NCI-H1436 (cell line): ENCODE results near the gene NCK2.
A peak's percentile ranks its signal among the peaks of the same experiment; 100 is the strongest.
"Not testable (repeated sequence)": the region's sequence is repeated elsewhere in the genome, so short reads cannot be mapped to it uniquely, and the experiment has no call there.

Experiments used
- DNase-seq: peaks from one replicate; lab custom pipeline; 2025; lab: John Stamatoyannopoulos, UW

Gene NCK2

DNA sequence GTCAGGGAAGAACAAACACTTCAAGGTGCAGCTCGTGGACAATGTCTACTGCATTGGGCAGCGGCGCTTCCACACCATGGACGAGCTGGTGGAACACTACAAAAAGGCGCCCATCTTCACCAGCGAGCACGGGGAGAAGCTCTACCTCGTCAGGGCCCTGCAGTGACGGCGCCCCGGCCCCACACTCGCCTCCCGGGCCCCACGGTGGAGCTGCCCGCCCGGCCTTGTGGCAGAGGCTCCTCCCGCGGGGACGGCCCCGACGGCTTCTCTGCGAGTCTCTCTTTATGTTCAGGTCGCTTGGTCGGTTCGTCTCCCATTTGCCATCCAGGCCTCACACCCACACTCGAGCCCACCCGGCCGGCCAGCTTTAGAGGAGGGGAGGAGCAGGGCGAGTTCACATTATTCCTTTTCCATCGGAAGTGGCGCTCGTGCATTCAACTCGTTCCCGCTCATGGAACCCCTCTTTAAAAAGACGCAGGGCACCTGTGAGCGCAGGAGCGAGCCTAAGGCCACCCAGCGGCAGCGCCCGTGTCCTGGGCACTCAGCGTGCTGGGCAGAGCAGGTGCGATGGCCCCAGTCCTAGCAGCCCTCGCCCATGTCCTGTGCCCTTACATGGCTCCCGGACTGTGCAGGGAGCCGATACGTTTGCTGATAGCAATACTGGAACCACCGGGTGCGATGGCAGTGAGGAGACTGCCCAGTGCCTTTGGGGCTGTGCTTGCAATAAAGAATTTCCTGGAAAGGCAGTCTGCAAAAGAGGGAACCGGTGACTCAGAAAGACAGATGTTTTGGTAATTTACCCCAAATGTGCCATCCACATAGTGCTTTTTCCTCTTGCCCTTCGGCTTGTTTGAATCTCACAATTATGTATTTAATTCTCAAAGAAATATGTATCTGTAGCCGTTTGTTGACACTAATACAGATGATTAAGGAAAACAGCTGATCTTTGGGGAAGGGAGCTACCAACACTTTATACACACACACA lies 148.6 kb downstream of the NCK2 start:
- no peak for DNase-seq

DNA sequence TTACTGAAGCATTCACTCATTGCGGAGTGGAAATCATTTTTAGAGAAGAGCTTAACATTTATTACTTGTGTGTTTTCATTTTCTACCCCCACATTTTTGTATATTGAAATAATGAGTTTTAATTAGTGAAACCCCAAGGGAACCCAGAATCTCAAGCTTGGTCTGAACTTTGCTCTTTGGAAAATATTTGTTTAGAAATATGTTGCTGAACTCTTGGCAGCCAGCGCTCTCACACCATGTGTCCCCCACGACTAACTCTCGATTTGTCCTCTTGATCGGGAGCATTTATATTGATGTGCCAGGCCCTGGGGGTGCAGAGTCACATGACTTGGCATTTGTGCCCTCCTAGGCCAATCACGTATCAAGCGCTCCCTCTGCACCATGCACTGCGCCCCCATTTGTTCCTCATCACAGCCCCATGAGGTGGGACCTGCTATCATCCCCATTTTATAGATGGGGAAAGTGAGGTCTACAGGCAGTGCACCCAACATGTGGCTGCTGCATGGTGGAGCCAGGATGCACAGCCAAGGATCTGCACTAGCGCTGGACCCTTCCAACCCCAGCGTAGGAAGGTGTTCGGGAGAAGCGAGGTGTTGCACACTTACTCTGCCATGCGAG lies 149.7 kb downstream of the NCK2 start:
- no peak for DNase-seq

DNA sequence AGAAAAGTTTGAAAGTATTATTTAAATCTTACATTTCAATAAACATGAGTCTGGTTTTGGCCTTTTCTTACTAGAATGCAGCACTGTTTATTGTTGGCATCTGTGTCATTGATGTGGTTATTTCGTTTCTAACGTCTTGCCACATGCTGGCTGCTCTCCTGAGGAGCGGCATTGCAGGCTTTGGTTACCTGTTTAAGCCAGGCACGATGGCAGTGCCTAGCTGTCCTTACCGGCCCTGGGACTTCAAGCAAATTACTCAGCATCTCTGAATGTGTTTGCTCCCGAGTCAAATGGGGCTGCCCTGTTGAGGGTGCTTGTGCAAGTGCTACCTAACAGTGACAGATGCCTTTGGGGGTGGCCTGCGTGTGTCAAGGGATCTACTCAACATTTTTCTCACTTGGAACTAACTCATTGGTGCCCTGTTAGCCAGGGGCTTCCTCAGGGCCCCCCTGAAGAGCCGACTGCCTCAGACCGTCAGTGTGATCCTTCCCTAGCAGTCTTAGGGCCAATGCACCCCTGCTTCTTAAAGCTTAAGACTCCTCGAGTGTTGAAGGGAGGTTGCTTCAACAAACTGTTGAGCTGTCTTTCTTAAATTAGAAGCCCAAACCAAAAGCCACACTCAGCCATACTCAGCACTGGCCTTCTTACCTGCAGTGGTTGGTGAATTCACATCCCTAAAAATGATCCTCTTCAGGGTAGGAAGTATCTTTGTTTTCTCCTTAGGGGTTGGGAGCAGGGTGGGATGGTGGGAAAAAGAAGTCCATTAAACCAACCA lies 151.5 kb downstream of the NCK2 start:
- DNase-seq: no peak

DNA sequence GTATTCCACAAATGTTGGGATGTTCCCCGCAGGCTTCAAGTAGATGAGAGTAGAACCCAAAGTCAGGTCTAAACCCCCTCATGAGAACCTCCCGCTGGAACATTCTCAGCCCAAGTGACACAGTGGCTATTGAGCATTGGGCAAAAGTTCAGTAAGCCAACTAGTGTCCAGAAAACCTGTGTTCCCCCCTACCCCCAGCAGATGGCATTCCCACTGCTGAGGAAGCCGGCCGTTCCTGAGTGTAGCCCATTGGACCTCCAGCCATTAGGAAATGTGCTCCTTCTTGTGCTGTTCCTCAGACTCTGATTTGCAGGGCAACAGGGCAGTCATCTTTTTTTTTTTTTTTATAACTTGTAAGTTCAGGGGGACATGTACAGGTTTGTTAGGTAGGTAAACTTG lies 152.1 kb downstream of the NCK2 start:
- DNase-seq: no peak

DNA sequence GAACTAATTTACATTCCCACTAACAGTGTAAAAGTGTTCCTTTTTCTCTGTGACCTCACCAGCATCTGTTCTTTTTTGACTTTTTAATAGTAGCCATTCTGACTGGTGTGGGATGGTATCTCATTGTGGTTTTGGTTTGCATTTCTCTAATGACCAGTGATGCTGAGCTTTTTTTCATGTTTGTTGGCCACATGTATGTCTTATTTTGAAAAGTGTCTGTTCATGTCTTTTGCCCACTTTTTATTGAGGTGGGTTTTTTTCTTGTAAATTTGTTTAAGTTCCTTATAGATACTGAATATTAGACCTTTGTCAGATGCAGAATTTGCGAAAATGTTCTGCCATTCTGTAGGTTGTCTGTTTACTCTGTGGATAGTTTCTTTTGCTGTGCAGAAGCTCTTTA lies 153.0 kb downstream of the NCK2 start:
- not testable (repeated sequence) for DNase-seq

DNA sequence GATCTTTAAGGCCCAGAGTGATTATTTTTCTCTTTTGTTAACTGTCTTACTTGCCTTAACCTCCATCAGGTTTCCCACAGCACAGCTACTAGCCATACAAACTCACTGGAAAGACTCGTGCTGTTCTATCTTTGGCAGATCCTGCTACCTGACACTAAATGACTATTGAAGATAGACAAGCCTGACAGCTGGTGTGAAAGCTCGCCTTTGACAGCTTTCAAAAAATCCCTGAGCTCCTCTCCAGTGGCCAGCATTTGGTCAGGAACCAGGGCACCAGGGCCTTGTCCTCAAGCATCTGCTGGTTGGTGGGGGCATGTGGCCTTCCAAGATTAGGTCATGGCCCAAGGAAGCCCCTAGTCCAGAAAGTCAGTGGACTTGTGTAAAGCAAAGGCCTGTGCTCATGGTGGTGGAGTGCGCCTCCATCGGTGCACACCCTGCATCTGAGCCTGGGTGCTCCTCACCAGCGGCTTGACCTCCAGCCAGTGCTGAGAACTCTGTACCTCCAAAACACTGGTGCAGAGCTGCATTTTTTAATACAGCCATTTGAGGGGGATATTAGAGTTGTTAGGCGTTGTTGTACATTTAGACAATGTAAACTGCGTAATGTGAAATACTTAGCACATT lies 158.5 kb downstream of the NCK2 start:
- DNase-seq: no peak

DNA sequence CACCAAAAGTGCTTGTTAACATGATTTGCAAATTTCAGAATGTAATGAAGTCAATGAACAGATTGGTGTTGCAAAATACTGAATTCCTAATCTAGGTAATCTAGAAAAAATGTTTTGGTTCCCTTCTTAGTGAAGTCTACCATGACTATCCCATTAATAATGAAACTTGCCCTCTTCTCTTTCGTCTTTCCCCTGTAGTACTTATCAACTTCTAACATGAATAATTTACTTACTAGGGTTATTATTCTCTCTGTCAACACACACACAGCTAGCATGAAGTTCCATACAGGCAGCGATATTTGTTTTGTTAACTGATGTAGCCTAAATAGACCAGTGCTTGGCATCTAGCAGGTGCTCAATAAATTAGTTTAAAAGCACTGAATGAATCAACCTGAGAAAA lies 160.2 kb downstream of the NCK2 start:
- no peak for DNase-seq

DNA sequence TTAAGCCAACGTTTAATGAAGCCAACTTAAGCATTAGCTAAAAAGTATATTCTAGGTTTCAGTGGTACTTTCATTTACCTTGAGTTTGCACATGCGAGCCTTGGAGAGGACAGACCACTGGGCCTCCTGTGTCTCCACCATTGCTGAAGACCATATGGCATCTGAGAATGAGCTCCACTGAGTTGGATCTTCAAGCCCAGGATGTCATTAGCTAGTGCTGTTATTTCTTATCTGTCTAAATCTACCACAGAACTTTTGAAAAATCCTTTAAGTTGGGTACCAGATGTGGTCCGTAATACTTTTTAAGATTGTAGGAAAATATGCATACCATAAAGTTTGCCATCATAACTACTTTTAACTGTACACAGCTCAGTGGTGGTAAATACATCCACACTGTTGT lies 161.8 kb downstream of the NCK2 start:
- DNase-seq: no peak

DNA sequence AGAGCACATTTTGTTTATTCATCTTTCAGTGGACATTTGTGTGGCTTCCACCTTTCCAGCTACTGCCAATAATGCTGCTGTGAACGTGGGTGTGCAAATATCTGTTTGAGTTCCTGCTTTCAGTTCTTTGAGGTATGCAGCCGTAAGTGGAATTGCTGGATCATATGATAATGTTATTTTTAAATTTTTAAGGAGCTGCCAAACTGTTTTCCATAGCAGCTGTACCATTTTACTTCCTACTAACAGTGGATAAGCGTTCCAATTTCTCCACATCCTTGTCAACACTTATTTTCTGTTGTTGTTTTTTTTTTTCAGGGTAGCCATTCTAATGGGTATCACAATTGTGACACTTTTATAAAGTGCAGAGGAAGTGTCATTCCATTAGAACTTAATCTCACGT lies 162.5 kb downstream of the NCK2 start:
- no peak for DNase-seq

DNA sequence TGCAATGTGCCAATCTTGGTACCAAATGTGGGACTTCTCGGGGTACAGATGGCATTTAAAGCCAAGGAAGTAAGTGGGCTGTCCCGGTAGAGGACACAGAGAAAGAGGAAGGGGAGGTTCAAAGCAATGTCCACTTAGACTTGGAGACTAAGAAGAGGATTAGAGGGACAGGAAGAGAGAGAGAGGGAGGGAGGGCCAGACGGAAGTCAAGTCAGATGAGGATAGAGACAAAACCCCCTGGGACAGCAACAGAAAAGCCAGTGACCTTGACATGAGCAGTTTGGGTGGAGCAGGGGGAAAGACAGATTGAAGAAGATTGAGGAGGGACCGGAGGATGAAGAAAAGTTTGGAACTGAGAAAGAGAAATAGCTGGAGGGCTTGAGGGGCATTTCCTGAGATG lies 164.5 kb downstream of the NCK2 start:
- DNase-seq: no peak

DNA sequence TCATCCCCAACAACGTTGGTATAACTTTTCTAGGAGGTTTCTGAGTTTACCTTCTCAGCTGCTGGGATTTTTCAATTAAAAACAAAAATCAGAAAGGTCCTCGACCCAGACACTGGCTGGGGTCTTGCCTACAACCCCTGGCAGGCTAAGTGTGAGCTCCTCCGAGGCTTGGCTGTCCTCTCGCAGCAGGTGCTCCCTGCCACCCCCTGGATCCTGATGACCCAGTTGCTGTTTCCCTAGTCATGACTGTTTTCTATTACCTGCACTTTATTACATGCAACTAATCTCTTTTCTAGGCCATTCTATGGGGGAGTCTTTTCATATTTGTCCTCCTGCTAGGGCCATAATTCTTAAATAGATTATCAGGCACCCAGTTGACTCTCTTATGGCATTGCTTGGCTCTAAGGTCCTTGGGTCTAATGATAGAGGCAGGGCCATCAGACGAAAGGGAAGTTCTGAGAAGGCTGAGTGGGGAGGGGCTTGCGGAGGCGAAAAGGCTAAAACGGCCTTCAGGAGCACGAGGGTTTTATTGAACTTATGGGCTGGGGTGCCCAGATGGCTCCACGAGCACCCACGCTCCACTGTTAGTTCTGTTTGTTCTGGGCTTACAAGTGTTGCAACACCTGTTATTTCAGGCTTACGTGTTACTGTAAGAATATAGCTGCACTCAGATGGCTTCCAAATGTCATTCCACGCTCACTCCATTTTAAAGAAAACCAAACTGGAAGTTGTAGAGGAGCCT lies 166.0 kb downstream of the NCK2 start:
- no peak for DNase-seq

DNA sequence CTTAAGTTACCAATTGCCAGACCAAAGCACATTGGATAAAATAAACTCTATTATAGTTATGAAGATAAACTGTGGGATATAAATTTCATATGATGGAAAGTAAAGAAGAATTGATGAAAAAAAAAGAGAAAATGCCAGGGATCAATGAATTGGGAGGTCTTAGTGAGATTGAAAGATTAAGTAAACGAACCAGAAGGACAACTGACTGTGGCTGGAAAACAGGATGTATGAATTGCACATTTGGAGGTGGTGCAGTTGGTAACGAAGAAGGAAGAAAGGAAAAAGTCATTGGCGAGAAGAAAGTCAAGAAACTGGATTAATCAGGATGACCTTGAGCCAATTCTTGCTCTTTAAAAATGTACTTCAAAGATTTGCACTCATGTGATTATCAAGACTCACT lies 166.7 kb downstream of the NCK2 start:
- no peak for DNase-seq

DNA sequence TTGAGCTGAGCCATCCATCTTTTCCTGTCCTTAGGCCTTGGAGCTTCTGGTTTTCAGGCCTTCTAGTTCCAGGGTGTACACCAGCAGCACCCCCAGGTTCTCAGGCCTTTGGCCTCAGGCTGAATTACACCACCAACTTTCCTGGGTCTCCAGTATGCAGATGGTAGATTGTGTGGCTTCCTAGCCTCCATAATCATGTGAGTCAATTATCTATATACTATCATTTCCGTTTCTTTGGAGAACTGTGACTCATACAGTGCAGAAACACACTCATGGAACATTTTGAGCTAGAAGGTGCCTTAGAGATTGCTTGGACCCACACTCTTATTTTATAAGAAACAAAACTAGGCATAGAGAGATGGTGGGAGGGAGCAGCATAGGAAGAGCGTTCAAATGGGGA lies 167.4 kb downstream of the NCK2 start:
- DNase-seq: no peak

DNA sequence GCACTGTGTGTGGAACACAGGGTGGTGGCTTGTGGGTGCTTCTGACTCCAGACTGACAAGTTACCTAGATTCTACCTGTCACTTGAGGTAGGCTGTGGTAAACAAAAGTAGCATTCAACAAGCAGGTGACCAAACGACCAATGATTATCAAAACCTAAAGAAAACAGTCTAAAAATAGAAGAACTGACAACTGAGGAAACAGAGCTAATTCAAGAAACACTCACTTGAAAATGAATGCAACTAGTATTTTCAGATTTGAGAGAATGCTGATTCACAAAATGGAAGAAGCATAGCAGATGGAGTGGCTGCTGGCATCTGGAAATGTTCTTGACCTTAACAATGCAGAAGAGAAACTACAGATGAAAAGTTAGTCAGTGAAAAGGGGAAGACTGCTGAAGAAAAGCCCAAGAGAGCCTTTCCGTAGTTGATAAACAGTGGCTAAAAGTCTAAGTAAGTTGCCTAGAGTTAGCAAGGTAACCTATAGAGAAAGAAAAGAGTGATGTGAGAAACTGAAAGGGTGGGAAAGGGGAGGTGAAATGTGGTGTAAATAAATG lies 170.4 kb downstream of the NCK2 start:
- no peak for DNase-seq

DNA sequence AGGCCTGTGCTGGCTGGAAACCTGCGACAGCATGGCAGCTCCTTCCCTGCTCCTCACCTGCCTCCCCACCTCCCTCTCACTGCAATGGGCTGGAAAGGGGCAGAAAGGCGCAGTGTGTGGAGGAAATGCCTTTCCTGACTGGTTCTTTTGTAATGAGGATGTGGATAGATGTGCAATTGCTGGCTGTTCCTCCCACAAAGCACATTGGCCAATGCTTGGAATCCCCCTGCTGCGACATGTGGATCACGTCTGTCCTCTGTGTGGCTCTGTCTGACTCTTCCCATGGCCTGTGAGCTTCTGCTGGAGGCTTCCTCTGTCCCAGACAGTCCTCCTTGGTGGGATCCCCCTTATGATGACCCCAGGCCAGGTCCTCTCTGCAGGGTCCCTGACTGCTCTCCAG lies 172.5 kb downstream of the NCK2 start:
- DNase-seq: no peak

DNA sequence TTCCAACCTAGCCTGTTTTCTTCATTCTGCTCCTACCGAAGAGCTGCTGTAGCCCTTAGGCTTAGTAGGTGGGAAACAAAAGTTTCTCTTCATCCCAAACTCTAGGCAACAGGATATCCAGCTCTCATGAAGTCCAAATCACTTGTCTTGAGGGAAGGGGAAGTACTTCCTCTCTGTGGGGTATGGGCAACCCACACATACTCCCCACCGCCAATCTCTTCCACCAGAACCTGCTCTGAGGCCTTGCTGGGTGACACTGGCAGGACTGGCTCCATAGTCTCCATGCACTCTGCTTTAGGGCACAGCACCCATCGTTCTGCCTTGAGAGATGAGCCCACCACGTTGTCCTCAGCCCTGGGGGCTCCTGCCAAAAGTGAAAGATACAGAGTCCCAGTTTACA lies 173.0 kb downstream of the NCK2 start:
- no peak for DNase-seq

DNA sequence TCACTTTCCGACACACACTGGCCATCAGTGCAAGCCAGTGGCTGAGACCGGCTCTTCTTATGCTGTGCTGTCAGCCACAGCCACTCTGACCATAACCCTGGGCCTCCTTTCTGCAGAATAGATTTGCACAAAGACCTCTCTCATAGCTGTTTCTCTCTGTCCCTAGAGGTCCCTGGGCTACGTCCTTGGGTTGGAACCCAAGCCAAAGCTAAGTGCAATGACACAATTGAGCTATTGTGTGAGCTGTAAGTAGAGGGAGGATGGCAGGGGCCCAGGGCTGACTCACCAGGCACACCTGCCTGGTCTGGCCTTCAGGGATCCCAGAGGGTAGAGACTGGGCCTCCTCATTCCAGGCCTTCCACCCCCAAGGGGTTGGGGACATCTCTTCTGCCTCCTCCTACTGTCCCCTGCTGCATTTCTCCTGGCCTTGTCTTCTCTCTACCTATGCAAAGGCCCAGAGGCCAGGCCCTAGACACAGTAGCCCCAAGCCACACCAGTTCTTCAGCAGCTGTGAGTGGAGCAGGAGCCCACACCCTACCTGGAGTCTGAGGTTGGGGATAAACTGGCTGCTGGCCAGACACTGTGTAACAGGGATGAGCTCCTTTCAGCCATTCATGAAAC lies 174.6 kb downstream of the NCK2 start:
- DNase-seq: peak; percentile 18

DNA sequence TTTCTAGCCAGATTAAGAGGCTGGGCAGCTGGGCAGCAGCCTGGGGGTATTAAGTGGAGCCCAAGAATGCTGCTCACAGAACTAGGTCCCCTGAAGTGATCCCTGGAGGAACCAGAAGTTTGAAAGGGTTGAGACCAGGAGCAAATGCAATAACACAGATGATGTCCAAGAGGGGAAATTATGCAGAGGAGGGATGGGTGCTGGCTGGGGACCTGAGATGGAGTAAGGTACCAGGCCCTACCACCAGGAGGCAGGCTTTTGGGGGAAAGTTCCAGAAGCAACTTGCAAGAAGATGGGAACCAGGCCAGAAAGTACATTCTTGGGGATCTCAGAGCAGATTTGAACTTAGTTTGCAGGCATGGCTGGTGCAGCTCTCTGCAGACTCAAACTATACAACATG lies 175.1 kb downstream of the NCK2 start:
- no peak for DNase-seq

DNA sequence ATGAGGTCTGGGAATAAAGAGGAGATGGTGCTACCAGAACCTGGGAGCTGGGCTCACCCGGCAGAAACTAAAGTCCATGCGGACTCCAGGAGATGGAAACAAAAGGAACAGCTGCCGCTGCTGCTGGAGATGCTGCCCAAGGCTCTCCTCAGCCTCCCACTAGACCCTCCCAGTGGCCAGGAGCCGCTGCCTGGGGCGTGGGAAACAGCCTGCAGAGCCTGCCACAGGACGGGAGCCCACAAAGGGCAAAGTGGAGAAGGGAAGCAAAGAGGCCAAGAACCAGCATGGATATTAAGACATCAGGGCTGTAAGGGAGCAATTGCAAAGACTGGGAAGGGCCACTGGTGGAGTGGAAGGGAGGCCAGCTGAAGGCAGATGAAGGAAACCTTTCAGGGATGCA lies 179.6 kb downstream of the NCK2 start:
- no peak for DNase-seq

DNA sequence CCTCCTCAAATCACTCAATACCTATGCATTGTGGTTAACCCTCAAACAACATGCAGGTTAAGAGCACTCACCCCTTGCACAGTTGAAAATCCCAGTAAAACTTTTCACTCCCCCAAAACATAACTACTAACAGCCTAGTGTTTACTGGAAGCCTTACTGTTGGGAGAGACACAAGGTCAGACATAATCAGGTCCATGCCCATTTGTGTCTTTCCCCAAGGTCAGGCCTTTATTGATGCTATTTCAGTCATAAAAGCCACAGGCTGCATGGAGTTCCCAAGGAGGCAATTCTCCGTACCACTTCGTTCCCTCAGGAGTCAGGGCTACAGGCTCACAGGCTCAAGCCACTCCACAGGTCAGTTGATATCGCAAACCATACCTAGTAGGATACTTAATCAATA lies 180.2 kb downstream of the NCK2 start:
- no peak for DNase-seq

DNA sequence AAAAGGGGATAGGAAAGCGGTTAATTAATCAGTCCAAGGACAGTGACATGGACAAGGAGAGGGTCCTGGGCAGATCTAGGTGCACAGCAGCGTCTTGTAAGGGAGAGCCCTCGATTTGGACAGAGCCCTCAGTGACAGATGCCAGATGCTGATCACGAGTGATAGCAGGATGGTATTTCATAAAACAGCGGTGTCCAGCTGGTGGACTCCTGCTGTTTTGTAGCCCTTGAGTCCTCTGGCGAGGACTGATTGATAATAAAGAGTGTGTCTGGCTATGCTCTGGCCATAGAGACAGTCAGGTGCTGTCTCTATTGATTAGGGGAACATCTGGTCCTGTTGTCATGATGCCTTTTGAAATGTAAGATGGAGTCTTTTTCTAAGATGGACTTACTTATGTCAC lies 180.7 kb downstream of the NCK2 start:
- no peak for DNase-seq
